Head of caudate nucleus (tissue), 42 donors: ENCODE data around the gene RAB4B.
"Not testable (repeated sequence)": the region's sequence is repeated elsewhere in the genome, so short reads cannot be mapped to it uniquely, and the experiment has no call there.

Experiments used
- DNase-seq, 42 donors: peaks; one replicate each; pipeline versions ENCODE4 v3.0.0 to v3.0.0-alpha.2; 2020 to 2021; ENCODE audit warnings: mixed read lengths in 7 of 42
- intact Hi-C: fragments of 100-400 bp; cut with DNase I; formaldehyde crosslinking; loops from one replicate; pipeline ENCODE4 v1.15.0; 2022

Gene RAB4B

DNA sequence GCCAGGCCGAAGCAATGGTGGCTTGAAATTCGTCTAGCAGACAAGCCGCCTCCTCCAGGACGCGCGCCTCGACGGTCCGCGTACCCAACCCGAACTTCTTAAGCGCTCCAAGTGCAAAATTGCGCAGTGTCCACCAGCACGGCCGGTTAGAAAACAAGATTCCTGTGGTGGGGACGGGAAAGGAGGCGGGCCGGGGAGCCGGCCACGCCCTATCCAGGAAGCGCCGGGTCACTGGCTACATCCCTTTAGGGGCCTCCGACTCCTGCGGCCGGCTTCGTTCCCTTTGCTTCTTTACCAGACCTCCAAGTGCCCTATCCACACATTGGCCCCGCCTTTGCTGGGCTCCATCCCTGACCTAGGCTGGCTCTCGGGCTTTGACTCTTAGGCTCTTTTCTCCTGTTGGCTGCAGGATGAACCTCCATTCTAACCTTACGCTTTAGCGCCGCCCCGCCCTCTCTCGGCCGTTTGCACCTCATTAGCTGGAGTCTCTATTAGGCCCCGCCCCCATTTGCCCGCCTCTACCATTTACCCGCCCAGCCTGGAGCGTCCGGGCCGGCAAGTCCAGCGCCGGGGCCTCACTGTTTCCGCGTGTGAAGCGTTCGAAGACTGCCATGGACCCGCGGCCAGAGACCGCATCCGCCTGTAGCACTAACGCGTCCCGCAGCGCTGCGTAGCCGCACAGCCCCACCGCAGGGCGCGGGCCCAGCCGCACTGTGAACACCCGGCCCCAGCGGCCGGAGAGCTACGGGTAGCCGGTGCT is 32.8 kb downstream of the RAB4B start:
- intact Hi-C loops, result not testable (repeated sequence)
- DNase-seq, result peak; percentile 64 to 88 (median 76)

- DNase-seq, result peak in 38 of 42 donors; percentile 52 to 90 (median 70)
- intact Hi-C loops, result no loop called here
Observed at GRCh38 chr19:40811478-40812341, 33.7 kb downstream of the RAB4B start.

DNA sequence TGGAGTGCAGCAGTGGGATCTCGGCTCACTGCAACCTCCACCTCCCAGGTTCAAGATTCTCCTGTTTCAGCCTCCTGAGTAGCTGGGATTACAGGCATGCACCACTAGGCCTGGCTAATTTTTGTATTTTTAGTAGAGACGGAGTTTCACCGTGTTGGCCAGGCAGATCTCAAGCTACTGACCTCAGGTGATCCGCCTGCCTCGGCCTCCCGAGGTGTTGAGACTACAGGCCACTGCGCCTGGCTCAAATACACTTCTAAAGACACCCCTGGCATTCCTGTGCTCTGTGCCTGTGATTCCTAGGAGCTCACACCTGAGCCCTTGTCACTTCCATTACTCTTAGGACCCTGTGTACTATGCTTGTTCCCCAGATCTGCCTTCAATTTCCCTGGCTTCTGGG is 34.5 kb downstream of the RAB4B start:
- intact Hi-C loops, DNase-seq: not testable (repeated sequence)

GRCh38 chr19:40813182-40813581 is 35.1 kb downstream of the RAB4B start:
- intact Hi-C loops, result no loop called here
- peak in 1 of 42 donors; percentile 35 for DNase-seq

- intact Hi-C loops, result no loop called here
- DNase-seq, result no peak
Observed at GRCh38 chr19:40815223-40815622, 37.2 kb downstream of the RAB4B start.

- peak in 41 of 42 donors; percentile 56 to 88 (median 76) for DNase-seq
- intact Hi-C loops, result not testable (repeated sequence)
Observed at GRCh38 chr19:40818480-40819399, 40.7 kb downstream of the RAB4B start.

DNA sequence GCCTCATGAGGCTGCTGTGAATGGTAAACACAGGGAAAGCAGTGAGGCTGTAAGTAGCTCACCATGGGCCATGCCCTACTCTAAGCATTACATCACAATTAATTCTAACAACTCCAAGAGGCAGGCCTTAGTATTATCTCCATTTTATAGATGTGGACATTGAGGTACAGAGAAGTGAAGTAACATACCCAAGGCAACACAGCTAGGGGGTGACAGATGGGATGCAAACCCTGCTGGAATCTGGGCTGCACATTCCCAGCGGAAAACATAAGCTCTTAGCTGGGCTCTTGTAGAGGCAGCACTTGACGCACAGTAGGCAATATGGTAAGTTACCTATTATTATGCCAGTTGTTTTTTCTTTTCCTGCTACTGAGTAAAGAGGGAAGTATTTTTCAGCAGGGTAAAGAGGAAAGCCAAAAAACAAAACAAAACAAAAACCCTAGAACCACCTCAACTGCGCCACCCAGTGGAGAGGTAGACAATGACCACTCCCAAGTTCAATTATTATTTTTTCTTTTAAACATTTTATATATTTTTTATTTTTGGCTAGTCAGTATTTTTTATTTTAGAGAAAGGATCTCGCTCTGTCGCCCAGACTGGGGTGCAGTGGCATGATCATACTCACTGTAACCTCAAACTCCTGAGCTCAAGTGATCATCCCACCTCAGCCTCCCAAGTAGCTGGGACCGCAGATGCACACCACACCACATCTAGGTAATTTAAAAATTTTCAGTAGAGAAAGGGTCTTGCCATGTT is 41.6 kb downstream of the RAB4B start:
- peak in 15 of 42 donors; percentile 39 to 85 (median 61) for DNase-seq
- intact Hi-C loops, result loop anchor here (5.0 kb wide), 1 partner anchor 157 kb away; no protein-coding TSS in a partner anchor

DNA sequence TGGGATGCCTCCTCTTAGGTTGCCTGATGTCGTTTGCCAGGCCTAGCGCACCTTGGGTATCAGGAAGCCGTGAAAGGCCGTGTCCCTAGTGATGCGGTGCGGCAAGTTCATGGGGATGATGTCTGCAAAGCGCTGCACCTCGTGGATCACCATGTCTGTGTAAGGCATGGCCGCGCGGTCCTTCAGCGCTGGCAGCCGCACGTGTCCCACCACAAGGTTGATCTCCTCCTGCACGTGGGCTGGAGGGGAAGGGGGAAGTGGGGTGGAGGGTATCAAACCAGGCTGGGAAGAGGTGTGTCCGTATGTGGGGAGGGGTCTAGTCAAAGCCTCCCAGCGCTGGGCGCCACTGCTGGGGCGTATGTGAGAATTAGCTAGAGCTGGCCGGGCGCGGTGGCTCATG is 44.1 kb downstream of the RAB4B start:
- peak in 1 of 42 donors; percentile 17 for DNase-seq
- intact Hi-C loops, result loop anchor here (5.0 kb wide), 1 partner anchor 160 kb away; no protein-coding TSS in a partner anchor

DNA sequence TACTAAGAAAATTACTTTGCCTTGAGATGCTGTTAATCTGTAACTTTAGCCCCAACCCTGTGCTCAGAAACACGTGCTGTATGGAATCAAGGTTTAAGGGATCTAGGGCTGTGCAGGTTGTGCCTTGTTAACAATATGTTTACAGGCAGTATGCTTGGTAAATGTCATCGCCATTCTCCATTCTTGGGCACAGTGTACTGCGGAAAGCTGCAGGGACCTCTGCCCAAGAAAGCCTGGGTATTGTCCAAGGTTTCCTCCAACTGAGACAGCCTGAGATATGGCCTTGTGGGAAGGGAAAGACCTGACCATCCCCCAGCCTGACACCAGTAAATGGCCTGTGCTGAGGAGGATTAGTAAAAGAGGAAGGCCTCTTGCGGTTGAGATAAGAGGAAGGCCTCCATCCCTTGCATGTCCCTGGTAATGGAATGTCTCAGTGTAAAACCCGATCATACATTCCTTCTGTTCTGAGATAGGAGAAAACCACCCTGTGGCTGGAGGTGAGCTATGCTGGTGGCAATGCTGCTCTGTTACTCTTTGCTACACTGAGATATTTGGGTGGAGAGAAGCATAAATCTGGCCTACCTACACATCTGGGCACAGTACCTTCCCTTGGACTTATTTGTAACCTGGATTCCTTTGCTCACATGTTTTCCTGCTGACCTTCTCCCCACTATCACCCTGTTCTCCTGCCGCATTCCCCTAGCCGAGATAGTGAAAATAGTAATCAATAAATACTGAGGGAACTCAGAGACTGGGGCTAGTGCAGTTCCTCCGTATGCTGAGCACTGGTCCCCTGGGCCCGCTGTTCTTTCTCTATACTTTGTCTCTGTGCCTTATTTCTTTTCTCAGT is 44.9 kb downstream of the RAB4B start:
- intact Hi-C loops, result loop anchor here (5.0 kb wide), 1 partner anchor 161 kb away; no protein-coding TSS in a partner anchor
- peak in 4 of 42 donors; percentile 14 to 46 (median 25) for DNase-seq

DNA sequence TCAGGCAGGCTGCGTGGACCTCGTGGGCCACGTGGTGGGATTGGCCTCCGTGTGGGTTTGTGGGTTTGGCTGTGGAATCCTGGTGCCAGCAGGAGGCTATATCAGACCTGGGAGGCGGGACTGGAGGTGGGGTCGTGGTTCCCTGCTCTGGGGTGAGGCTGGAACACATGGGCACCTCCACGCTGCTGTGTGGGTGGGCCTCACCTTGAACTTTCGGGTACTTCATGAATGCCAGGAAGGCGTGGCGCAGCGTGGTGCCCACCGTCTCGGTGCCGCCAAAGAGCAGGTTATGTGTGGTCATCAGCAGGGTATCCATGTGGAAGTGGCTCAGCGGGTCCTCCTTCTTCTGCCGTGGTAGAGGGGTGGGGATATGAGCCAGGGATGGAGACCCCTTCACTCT is 46.9 kb downstream of the RAB4B start:
- DNase-seq, result not testable (repeated sequence)
- intact Hi-C loops, result loop anchor here (5.0 kb wide), 1 partner anchor 163 kb away; no protein-coding TSS in a partner anchor

DNA sequence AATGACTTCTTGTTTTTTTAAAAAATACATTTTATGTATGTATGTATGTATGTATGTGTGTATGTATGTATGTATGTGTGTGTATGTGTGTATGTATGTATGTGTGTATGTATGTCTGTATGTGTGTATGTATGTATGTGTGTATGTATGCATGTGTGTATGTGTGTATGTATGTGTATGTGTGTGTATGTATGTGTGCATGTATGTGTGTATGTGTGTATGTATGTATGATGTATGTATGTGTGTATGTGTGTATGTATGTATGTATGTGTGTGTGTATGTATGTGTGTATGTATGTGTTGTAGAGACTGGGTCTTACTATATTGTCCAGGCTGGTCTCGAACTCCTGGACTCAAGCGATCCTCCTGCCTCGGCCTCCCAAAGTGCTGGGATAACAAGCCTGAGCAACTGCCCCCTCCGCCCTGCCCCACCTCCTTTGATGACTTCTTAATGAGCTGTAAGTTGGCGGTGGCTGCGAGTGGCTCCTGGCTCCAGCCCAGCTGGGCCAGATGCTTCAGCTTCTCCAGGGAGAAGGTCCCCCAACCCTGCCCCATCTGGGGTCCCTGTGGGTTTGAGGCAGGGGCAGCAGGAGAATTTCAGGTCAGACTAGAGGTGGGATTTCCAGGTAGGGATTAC is 47.5 kb downstream of the RAB4B start:
- DNase-seq, intact Hi-C loops: not testable (repeated sequence)

DNA sequence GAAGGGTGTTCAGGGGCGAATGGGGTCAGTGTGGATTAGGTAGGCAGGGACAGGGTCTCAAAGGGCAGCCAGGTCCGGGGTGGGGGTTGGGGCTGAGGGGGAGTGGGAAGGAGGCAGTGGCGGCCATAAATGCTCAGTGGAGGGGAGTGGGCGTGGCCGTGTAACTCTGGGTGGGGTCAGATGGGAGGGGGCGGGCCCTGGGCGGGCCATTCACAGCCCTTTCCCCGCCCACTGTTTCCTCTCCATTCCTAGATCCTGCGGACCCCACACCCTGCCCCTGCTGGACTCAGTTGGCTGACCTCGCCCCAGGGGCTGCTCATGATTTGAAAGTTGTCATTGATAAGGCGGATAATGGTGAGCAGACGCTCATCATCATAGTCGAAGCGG is 48.3 kb downstream of the RAB4B start:
- not testable (repeated sequence) for DNase-seq

GRCh38 chr19:40826699-40827385 is 48.8 kb downstream of the RAB4B start:
- intact Hi-C loops, result not testable (repeated sequence)
- peak in 3 of 42 donors; percentile 16 to 56 (median 29) for DNase-seq

More for the DNA sequence above, 48.3 kb downstream of the RAB4B start:
- intact Hi-C loops, result not testable (repeated sequence)

GRCh38 chr19:40827386-40828247 is 49.6 kb downstream of the RAB4B start:
- peak in 2 of 42 donors; percentile 12 to 14 for DNase-seq
- intact Hi-C loops, result no loop called here

- intact Hi-C loops, result no loop called here
Observed at GRCh38 chr19:40829205-40829604, 51.2 kb downstream of the RAB4B start.

More at GRCh38 chr19:40829205-40829604, 51.2 kb downstream of the RAB4B start:
- no peak for DNase-seq
